Lower leg skin (tissue), 3 donors: Measurements from ENCODE around the gene PKP4.

Source experiments
- CTCF ChIP-seq, 3 donors: fragments of 450-650 bp; IDR thresholded peaks; one replicate each; pipeline ENCODE4 v1.5.1; 2016; ENCODE audit warnings: antibody characterized with exemption in 3 of 3, mild to moderate bottlenecking in 3 of 3, moderate library complexity in 2 of 3
- POLR2A ChIP-seq, 2 donors: fragments of 450-650 bp; IDR thresholded peaks; one replicate each; pipeline ENCODE4 v1.6.1; 2016 to 2017; ENCODE audit warnings: antibody characterized with exemption in 2 of 2, mild to moderate bottlenecking in 1 of 2, moderate library complexity in 1 of 2

GRCh38 chr2:158624071-158624667, 167.4 kb downstream of the PKP4 start:
- TF ChIP-seq CTCF (IDR thresholded peaks at IDR 0.05) (no peak), POLR2A (IDR thresholded peaks at IDR 0.05) (no peak)
